NCI-H1092 treated with DMSO at 0.1 percent for 48 hours (cell line): ENCODE results near the gene SNED1.

Experiments used
- DNase-seq: peaks from one replicate; lab custom pipeline; 2025; lab: John Stamatoyannopoulos, UW

The SNED1 gene

GRCh38 chr2:241129086-241129871 is 130.9 kb downstream of the SNED1 start:
- DNase-seq, result no peak

DNA sequence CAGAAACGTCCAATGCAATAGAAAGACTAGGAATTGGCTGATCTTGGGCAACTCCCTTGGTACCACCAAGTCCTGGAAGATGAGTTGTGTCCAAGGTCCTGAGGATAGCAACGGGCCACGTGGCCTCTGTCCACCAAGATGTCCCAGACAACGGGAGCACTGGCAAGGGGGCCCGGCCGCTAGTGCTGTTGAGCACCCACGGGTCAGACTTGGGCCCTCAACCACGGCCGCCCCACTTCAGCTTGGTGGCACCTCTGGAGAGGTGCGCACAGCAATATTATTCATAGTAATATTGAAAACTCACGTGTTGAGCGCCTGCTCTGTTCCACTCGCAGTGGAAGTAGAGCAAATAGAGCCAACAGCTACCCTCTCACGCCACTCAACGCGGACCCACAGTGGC is 131.9 kb downstream of the SNED1 start:
- DNase-seq, result no peak

DNA sequence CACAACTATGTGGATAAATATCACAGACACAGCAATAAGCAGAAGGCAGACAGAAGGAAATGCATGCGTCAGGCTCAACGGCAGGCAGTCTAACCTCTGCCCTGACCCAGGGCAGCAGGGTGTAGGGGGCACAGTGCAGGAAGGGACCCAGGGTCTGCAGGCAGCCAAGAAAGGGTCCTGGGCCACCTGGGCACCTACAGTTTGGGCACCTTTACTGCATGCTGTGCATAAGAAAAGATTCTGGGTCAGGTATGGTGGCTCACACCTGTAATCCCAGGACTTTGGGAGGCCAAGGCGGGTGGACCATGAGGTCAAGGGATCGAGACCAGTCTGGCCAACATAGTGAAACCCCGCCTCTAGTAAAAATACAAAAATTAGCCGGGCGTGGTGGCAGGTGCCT is 133.1 kb downstream of the SNED1 start:
- no peak for DNase-seq

DNA sequence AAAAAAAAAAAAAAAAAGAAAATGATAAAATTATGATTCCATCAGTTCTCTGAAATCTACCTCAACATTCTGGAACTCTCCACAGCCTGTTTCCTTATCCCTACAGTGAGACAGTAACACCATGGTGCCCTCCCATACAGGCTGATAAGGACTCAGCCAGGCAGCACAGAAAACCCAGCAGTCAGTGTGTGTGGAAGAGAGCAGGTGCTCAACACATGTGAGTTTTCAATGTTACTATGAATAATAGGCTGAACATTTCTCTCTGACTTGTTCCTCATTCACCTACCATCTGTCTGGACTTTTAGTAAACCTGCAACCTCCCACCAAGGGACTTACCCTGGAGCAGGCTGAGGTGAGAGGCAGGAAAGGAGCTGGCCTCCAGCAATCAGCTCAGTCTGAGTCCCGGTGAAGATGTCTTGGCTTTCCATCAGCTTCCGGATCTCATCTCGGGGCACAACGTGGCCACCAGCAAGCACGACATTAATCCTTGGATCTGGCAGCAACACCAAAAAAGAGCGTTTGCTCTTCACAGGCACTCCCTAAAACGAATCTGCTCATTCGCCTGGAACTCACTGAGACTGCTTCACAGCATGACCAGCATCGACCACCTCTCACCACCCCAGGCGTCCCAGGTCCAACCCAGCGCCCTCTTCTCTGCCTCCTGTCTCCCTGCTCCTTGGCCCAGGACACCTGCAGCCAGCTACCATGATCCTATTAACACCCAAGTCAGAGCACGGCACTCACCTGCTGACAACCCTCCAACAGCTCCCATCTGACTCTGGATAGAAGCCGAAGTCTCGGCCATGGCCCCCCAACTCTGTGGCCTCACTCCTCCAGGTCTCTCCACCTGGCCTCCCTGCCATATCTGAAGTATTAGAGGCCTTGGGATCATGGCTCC is 134.4 kb downstream of the SNED1 start:
- no peak for DNase-seq

DNA sequence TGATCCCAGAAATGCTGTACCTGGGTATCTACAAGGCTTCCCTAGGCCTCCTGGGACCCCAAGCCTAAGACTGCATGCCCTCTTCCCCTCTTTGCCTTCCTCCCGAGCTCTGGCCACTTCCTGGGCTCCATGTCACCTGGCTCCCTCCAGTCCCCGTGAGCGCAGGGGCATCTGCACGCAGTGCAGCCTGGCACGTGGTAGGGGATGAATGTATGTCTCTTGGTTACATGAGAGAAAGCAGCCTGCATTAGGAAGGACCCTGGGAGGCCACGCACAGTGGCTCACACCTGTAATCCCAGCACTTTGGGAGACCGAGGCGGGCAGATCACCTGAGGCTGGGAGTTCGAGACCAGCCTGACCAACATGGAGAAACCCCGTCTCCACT is 135.0 kb downstream of the SNED1 start:
- no peak for DNase-seq

DNA sequence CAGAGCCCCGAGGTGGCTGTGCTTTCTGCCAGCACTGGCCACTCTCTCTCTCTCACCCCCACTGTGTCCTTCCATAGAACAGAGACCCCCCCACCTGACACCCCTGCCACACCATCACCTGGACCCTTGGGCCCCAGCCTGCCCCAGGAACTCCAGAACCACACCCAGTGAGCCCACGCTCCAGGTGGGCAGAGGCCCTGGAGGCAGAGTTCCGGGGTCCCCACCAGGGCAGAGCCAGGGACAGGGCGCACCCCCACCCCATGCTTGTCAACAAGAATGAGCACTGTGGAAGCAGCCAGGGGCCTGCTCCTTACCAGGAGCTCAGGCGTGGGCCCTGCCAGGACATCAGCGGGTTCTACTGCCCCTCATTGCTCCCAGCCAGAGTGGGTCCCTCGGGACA is 136.3 kb downstream of the SNED1 start:
- DNase-seq, result no peak

DNA sequence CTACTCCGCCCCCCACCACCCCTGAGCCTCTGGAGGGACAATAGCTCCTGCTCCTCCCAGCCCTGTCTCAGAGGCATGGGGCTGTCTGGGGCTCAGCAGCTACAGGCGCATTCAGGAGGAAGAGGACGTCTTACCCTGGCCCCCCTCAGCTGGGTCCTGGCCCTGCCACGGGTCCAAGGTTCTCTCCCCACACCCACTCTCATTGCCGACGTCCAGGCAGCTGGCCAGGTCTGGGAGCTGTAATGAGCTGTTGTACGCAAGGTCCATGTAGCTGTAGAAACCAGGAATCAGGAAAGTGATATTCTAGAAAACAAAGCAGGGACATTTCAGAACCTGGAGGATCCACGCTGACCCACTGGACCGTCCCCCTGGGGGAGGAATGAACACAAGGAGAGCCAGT is 137.3 kb downstream of the SNED1 start:
- DNase-seq, result no peak

DNA sequence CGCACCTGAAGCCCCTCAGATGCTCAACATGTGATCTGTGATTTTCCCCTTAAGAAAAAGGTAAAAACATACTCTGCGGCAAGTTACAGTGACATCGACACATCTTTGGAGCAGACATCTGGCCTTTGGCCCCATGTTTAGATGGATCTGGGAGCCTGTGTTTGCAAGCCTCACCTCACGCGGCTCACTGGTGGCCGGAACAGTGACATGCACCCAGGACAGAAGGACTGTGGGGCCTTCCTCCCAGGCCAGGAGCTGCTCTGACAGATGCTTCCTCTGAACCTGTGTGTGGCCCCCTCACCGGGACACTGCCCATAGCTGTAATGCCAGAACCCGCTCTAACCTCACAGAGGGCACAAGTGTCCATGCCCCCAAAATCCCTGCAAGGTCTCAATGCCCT is 137.8 kb downstream of the SNED1 start:
- no peak for DNase-seq

GRCh38 chr2:241136661-241137260 is 138.3 kb downstream of the SNED1 start:
- DNase-seq, result no peak

DNA sequence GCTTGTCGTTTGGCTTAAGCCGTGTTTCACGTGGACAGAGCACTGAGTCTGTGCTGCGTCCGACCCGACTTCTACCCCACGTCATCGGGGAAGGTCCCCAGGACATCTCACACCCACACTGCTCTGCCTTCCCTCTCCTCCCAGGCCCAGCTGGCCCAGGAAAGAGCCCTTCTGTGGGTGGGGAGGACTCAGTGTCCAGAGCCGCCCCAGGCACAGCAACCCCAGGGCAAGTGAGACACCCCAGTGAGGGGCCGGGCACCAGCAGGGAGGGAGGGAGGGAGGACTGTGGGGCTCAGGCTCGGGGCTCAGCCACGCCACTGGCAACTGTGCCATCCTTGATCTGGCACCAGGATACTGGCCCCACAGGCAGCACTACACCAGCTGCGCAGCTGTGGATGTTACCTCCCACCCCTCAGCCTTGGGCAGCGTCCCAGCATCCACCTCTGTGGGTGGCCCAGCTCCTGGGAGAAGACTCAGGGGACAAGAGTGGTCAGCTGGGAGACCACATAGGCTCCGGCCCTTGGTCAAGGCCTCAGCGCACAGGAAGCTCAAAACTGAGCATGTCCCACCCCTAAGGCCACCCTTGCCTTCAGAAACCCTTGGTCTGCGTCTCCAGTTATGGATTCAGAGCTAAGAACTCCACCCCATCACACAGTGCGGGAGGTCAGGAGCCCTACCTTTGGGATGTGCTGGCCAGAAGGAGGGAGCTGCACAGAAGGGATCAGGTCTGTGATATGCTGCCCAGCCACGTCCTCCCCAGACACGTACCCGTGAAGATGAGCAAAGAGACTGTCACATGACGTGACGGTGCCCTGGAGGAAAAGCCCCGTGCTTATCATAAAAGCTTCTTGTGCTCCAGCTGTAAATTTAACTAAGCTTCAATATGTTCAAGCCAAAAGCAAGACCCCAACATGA is 139.1 kb downstream of the SNED1 start:
- DNase-seq, result no peak

GRCh38 chr2:241138471-241138870 is 140.1 kb downstream of the SNED1 start:
- no peak for DNase-seq

DNA sequence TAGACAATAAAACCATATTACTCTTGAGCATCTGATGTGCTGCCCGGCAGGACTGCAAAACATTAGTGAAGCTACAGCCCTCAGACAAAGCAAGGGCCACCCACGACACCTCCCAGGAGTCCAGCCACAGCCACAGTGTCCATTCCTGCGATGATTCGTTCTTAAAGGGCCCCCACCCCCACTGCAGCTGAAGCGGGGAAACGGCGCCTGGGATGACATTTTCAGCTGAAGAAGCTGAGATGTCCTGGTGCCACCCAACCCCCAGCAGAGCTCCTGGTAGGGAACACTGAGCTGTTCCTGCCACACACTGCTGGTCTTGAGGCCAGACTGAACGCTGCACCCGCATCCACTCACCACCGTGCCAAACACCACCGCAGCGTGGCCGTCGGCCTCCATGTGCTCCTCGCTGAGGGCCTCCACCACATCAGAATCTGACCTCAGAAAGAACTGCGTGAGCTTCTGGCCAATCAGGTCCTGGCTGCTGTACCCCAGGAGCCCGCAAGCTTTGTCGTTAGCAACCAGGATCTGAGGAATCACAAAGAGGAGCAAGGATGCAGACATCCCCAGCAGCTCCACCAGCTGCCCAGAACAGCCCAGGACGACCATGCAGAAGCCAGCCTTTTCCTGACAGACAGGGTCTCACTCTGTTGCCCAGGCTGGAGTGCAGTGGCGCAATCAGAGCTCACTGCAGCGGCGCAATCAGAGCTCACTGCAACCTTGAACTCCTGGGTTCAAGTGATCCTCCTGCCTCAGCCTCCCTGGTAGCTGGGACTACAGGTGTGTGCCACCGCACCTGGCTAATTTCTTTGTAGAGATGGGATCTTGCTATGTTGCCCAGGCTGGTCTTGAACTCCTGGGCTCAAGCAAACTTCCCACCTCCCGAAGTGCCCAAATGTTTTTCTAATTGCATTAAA is 141.4 kb downstream of the SNED1 start:
- DNase-seq, result no peak

DNA sequence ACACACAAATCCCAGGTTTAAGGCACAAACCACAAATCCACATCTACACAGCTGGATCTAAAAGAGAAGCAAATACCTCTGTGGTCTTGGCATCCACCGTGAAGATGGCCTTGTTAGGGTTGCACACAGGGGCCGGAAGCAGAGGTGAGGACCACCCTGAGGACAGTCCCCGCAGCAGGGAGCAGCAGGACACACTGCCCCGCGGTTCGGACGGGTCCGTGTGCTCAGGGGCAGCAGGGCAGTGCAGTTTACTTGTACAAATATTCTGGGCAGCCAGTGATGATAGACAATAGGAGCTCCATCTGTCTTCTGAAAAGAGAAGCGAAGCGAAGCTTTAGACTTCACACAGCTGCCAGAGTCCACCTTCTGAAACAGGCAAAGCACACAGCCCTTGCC is 142.0 kb downstream of the SNED1 start:
- no peak for DNase-seq

GRCh38 chr2:241141214-241141770 is 142.9 kb downstream of the SNED1 start:
- DNase-seq, result no peak

- no peak for DNase-seq
These were observed 143.6 kb downstream of the SNED1 start for GRCh38 chr2:241142063-241142462.

DNA sequence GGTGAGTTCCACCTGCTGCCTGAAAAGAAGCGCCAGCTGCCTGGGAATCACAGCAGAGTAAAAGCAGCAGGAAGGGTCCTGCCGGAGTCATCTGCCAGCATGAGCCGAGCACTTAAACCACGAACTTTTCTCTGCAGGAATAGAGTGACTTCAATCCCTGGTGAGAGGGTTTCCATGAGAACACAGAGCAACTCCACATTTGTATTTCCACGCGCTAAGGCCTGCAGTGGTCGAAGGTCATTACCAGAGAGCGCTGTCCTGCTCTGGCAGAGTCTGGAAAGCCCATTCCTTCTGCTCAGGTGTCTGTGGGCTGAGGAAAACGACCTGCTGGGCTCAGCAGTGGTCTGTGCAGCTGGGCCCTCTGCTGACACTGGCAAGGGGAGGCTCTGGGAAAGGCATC is 144.2 kb downstream of the SNED1 start:
- DNase-seq, result no peak
